IPS-NIHi11 (cell line): ENCODE data around the gene CHST12.
"Not testable (repeated sequence)": the region's sequence is repeated elsewhere in the genome, so short reads cannot be mapped to it uniquely, and the experiment has no call there.

Experiments used
- DNase-seq: peaks from one replicate; pipeline ENCODE4 v3.0.0; 2012; ENCODE audit warnings: mixed read lengths, low spot score

Gene CHST12

DNA sequence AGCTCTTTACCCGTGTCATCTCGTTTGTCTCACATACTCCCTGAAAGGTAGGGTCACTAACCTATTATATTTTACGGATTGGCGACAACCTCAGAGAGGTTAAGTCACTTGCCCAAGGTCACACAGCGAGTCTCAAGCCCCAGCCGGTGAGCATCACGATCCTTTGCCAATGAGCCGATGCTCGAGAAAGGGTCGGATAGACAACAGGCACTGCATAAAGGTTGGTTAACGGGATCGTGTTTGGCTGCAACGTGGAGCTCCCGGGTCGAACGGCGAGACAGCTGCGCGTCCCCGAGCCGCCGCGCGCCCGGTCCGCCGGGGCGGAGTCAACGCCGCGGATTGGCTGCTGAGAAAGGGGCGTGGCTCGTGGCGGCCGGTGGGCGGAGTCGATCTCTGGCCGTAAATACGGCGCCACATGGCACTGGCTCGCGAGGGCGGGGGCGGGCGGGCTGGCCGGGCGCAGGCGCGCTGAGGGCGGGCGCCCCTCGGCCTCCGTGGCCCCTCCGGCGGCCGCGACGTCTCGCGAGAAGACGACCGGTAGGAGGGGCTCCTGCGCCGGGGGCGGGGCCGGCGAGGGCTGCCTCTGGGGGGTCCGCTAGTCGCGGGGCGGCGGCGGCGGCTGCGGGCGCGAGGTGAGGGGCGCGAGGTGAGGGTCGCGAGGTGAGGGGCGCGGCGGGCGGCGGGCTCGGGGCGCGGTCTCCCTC lies at the start of gene CHST12:
Gene CHST12, plus strand, starts transcription at position 598 of the 704 bp plus-strand sequence. CDS start 29,029 bp downstream, outside the sequence.
- peak; percentile 100 for DNase-seq

DNA sequence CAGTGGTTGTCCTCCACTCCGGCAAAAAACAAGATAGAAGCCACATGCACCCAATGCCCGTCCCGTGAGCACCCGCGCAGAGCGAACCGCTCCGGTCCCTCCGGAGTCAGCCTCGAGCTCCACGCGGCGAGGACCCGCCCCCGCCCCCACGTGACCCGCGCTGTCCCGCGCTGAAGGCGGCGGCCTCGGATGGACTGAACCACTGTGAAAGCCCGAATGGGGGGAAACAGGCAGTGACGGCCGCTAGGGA lies 49.5 kb upstream of the CHST12 start:
- DNase-seq: peak; percentile 98

DNA sequence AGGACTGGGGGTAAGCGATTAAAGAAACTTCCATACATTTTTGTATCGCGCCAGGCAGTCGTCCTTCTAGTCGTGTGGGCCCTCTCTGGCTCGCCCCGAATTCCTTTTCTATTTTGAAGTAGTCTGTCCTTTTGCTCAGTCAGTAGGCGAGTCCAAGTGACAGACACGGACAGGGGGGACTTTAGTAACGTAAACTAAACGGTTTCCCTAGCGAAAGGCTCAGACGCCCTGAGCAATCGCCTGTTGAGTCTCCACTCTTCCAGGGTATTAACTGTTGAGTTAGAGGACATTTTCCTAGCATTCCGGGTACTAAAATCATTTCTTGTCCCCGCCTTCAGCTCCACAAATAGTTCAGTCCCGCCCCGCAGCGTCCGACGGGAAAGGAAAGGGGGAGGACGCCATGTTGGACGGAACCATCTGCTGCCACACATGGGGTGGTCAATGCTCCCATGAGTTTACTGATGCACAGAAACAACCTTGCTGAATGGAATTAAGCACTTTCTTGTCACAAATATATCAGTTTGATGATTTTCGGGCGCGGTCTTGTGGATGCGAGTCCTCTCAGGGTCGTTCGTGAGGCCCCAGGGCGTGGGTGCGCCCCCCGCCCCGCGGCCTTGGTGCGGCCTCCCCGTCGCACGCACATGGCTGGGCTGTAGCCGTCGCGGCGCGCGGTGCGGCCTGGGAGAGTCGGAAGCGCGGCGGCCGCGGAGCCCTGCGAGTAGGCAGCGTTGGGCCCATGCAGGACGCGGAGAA lies 49.0 kb upstream of the CHST12 start, which contains the start of gene EIF3B:
Gene EIF3B, plus strand, starts transcription at position 642 of the 753 bp plus-strand sequence. Its CDS starts 95 bp downstream, at position 737.
- DNase-seq: peak; percentile 97

DNA sequence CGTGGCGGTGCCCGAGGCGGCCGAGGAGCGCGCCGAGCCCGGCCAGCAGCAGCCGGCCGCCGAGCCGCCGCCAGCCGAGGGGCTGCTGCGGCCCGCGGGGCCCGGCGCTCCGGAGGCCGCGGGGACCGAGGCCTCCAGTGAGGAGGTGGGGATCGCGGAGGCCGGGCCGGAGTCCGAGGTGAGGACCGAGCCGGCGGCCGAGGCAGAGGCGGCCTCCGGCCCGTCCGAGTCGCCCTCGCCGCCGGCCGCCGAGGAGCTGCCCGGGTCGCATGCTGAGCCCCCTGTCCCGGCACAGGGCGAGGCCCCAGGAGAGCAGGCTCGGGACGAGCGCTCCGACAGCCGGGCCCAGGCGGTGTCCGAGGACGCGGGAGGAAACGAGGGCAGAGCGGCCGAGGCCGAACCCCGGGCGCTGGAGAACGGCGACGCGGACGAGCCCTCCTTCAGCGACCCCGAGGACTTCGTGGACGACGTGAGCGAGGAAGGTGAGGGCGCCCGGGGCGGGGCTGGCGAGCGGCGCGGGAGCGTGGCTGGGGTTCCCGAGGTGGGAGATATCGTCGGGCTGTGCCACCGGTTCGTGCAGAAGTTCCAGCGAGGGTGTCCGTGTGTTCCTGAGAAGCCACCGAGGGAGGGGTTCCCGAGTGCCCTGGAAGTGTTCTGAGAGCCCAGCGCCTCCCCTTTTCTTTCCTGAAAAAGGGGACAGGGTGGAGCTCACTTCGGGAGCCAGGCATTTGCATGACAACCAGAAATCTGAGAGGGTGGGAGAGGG lies 48.3 kb upstream of the CHST12 start:
- DNase-seq: peak; percentile 54

DNA sequence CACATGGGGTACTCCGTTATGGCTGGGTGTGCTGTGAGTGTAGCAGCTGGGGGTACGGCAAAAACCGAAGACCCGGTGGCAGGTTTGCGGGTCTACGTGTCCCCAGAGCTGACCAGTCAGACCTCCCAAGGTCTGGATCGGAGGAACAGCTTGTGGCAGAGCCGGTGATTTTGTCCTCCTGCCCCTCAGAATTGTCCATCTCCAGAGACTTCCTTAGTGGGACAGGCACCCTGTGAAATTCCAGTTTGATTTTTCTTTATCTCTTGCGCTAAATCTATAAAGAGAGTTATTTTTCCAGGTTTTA lies 47.8 kb upstream of the CHST12 start:
- no peak for DNase-seq

DNA sequence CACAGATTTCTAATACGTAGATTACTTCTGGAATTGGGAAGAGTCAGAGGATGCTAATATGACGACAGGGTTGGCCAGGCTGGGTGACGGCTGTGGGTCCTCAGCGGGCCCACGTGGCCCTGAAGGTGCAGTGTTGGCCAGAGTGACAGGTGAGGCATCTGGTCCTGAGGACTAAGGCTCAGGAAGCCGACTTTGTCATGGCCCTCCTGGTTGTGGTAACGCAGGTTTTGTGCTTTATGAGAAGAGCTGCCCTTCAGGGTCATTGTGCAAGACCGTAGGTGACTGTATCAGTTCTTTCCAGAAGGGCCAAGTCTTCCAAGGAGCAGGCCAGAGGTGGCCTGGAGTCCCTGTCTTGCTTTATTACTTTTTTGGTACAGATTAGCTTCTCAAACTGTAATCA lies 46.2 kb upstream of the CHST12 start:
- DNase-seq: no peak

DNA sequence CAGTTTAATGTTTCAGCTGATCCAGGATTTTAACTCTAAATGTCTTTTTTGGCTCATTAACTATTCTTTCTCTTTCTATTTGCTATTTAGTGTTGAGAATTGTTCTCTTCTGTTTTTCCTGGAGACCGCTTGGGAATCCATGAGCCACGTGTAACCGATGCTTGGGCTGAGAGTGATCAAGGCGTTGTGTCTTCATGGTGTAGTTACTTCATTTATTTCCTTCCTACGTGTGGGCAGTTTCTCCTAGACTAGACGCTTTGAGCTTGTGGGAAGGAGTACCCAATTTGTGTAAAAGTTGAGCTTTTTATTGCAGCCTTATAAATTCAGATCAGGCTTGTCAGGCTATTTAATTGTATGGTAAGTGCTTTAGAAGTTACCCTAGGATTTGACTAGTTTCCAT lies 45.8 kb upstream of the CHST12 start:
- DNase-seq: no peak

DNA sequence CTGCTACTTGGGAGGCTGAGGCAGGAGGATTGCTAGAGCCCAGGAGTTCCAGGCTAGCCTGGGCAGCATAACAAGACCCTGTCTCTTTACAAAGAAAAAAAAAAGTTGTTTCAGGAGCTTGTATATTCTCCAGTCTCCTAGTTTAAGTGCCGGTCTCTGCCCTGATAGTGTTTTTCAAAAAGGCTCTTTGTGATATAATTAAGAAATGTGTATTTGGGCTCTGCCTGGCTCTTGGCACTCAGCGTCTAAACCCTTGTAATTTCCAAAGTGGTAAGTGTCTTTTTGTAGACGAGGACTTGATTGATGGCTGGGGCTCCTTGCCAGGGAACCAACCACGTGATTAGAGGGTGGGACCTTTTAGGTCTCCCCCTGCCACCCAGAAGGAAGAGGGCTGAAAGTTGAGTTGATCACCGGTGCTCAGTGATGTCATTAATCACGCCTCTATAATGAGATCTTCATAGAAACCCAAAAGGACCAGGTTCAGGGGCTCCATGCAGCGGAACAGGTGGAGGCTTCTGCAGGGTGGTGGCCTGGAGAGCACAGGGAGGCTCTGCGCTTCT lies 44.4 kb upstream of the CHST12 start:
- no peak for DNase-seq

DNA sequence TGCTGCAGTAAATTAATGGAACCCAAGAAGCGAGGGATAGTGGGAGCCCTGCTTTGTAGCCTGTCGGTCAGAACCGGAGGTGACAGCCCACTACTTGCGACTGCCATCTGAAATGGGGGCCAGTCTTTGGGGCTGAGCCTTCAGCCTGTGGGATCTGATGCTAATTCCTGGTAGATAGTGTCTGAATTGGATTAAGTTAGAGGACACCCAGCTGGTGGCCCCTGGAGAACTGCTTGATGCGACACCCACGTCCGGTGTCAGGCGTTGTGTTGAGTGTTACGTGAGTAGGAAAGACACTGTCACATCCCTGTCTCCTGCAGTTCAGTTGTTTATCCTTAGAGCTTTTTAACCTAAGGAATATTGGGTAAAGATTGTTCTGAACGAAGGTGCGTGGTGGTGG lies 43.8 kb upstream of the CHST12 start:
- DNase-seq: no peak

DNA sequence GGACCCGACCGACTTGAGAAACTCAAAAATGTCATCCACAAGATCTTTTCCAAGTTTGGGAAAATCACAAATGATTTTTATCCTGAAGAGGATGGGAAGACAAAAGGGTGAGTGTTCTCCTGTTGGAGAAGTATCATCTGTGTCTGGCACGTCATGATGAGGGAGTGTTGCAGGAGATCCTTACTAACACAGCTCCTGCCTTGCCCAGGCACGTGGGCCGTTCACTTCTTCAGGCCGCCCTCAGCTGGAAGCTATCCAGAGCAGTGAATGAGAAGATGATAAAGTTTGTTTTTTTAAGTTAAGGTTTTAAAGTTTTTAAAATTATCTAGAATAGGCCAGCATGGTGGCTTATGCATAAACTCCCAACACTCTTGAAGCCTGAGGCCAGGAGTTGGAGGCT lies 42.6 kb upstream of the CHST12 start:
- no peak for DNase-seq

DNA sequence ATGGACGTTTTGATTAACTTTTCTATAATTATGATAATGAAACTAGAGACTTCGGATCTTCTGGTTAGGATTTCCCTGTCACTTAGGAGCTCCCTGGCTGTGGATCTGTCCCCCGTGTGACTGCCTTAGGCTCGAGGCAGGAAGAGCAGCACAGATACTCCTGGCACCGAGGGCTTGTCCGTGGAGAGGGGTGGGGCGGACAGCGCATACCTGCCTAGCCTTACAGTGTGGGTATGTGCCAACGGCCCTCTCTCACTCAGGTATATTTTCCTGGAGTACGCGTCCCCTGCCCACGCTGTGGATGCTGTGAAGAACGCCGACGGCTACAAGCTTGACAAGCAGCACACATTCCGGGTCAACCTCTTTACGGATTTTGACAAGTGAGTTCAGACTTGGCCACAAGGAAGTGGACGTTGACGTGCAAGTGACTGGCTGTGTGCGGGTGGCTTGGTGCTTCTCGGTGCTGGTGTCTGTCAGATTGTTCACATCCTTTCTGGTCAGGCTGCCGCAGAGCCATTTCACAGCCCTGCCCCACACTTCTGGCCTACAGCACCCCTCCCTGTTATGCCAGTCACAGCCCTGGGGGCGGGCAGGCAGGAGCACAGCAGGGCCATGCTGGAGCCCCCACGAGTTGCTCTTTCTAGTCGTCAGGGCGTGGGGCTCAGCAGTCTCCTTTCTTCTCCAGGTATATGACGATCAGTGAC lies 40.9 kb upstream of the CHST12 start:
- no peak for DNase-seq

DNA sequence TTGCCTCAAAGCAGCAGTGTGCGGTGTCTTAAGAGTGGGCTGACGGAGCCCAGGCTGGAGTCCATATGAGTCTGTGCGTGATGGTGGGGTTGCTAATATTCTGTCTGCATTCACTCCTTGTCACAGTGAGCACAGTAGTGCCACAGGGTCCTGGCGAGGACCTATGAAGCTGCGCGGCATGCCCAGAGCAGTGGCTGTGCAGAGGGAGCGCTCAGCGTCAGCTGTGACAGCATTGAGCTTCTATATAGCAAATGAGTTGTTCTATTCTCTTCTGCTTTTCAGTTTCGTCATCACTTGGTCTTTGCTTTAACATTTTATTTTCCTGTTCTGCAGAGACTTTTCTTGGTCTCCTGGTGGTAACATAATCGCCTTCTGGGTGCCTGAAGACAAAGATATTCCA lies 34.3 kb upstream of the CHST12 start:
- DNase-seq: no peak

DNA sequence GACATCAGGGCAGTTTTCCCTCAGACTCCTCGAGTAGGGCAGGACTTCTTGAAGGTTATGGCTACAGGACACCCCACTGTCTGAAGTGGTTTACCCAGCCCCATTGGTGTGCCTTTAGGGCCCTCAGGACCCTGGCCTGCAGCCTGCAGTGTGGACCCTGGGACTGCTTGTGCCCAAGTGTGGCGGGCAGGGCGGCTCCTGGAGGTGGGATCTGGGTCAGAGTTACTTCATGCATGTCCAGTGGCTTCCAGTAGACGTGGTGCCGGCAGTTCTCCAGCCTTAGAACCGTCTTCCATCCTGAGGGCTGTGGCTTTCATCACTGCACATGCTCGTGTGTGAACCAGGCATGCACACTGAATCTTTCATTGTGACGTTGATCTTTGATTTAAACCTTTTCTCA lies 32.1 kb upstream of the CHST12 start:
- DNase-seq: no peak

DNA sequence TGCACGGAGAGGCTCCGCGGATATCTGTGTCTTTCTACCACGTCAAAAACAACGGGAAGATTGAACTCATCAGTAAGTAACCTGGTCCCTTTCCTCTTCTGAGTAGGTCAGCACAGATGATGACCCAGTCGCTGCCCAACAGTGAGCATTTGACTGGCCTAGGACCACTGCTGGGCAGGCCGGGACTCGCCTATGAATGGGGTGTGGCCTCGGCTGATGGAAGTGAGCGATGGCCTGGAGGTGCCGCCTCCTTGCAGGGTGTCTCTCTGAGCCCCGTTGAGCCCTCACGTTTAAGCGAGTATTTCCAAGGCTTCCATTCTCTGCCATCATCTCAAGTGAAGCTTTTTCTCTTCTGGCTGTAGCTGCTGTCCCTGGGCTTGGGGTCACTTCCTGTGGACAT lies 30.7 kb upstream of the CHST12 start:
- DNase-seq: no peak

DNA sequence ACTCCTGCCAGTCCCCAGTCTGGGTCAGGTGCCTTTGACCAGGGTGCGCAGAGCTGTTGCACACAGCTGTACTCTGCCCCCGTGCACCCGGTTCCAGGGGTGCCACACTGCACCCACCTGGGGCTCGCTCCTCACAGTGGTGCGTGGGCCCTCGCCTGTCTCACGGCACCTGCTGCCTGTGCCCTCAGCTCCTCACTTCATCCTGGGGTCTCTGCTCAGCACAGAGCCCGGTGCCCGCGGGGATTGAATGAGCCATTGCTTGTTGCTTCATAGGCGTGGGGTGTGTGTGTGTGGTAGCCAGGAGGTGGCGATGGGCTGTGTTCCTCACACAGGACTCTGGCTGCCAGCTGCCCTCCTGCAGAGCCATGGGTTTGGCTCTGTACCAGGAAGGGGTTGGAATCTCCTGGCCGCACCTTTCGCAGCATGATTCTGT lies 30.3 kb upstream of the CHST12 start:
- peak; percentile 55 for DNase-seq

DNA sequence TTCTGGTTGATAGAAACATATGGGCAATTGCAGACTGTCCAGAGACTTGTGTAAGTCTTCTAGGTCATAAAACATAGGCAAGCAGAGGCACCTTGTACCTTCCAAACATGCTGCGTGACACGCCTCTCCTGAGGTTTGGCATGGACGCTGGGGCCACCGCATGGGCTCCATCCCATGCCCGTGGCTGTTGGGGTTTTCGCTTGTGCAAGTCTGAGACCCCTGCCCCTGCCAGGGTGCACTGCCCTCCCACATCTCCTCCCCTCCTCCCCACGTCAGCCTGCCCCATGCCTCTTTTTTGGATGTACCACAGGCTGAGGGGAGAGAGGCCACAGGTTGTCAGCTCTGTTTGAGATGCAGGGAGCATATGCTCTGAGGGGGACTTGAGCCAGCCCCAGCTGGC lies 29.8 kb upstream of the CHST12 start:
- DNase-seq: no peak

DNA sequence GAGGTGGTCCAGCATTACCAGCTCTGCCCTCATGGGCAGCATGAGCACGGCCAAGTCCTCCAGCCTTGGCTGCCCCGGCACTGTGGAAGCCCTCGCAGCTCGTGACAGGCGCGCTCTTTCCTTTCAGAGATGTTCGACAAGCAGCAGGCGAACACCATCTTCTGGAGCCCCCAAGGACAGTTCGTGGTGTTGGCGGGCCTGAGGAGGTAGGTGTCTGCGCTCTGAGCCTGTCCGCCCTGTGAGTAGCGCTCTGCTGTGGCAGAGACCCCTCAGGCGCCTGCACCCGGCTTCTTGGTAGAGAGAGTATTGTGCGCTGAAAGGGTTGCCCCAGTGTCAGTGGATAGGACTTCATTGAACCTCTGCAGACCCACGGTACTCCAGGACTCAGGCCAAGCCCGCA lies 29.0 kb upstream of the CHST12 start:
- no peak for DNase-seq

DNA sequence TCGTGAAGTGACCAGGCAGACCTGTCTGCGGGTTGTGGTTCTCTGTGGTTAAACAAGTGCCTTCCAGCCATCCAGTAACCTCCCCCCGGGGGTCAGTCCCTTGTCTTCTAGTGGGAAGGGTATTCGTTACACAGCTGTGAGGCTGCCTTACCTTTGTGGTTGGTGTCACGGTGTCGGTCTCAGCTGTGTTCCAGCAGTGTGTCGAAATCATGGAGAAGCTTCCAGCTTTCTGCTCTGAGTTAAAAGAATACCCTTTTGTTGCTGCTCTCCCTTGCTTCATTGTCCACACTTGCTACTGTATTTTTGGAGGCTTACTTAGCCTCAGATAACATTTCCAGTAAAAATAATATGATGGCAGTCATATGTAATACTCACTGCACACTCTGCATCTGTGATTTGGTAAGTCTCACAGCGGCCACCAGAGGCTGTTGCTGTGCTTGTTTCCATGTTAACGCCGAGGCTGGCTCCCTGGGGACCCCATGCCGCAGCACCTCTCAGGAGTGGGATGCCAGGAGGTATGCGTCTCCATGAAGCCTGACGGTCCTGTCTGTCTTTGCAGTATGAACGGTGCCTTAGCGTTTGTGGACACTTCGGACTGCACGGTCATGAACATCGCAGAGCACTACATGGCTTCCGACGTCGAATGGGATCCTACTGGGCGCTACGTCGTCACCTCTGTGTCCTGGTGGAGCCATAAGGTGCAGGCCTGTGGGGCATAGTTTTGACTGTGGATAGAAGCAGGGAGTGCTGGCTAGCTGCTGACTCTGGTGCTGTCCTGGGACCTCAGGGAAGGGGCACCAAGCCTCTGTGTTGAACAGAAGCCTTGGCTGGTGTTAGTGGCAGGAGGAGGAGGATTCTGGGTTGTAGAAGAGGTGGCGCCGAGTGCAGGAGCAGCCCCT lies 28.3 kb upstream of the CHST12 start:
- no peak for DNase-seq

DNA sequence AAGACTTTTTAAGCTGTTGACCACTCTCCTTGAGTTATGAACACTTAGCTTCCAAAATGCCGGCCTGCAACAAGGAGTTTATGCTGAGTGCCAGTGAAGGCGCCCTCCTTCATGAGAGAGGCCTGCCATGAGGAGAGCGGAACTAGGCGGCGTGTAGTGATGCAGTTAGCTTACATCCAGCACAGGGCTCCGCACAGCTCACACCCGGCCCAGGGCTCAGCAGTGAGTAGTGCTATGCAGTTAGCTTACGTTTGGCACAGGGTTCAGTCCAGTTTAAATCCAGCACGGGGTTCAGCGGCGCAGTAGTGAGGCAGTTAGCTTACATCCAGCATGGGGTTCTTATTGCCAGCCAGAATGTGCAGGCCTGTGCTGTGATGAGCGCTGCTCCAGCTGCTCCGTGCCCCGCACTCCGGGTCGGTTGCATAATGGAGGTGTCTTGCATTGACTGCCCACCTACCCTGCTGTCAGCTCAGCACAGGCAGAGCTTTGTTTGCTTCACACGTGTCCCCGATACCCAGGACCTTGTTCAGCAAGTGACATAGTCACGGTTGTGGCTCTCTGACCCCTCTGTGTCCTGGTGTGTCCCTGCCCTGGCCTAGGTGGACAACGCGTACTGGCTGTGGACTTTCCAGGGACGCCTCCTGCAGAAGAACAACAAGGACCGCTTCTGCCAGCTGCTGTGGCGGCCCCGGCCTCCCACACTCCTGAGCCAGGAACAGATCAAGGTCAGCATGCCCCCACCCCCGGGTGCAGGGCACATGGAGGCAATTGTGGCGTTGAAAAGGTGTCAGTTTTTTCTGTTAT lies 26.9 kb upstream of the CHST12 start:
- DNase-seq: no peak

DNA sequence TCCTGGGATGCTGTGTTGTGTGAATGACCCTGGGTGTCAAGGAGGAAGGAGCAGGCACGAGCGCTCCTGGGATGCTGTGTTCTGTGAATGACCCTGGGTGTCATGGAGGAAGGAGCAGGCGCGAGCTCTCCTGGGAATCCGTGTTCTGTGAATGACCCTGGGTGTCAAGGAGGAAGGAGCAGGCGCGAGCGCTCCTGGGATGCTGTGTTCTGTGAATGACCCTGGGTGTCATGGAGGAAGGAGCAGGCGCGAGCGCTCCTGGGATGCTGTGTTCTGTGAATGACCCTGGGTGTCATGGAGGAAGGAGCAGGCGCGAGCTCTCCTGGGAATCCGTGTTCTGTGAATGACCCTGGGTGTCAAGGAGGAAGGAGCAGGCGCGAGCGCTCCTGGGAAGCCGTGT lies 25.9 kb upstream of the CHST12 start:
- not testable (repeated sequence) for DNase-seq
